ENCODE results near the gene IGLL1.

The IGLL1 gene

GRCh38 chr22:23533328-23533762, 46.7 kb downstream of the IGLL1 start:
- no peak for TF ChIP-seq NFIC (IDR thresholded peaks at IDR 0.05)
- no peak for TF ChIP-seq EGR1 (IDR thresholded peaks at IDR 0.05)
- no peak for TF ChIP-seq TCF12 (IDR thresholded peaks at IDR 0.05; ENCODE audit: low read depth)
- no peak for TF ChIP-seq ZBTB7A (IDR thresholded peaks at IDR 0.05; ENCODE audit: low read depth)
- no peak for TF ChIP-seq TAF1 (IDR thresholded peaks at IDR 0.05; ENCODE audit: low read depth)
- TF ChIP-seq REST (IDR thresholded peaks at IDR 0.05; ENCODE audit: low read depth) = no peak
- no peak for TF ChIP-seq CREB1 (IDR thresholded peaks at IDR 0.05; ENCODE audit: low read depth)
- TF ChIP-seq USF1 (IDR thresholded peaks at IDR 0.05) = no peak
- no peak for TF ChIP-seq YY1 (IDR thresholded peaks at IDR 0.05; ENCODE audit: low read depth)
- TF ChIP-seq EP300 (IDR thresholded peaks at IDR 0.05; ENCODE audit: borderline replicate concordance) = no peak
- no peak for TF ChIP-seq TEAD4 (IDR thresholded peaks at IDR 0.05)

- TF ChIP-seq EGR1 (IDR thresholded peaks at IDR 0.05) = no peak
- TF ChIP-seq ZBTB7A (IDR thresholded peaks at IDR 0.05; ENCODE audit: low read depth) = no peak
- TF ChIP-seq USF1 (IDR thresholded peaks at IDR 0.05) = no peak
- TF ChIP-seq YY1 (IDR thresholded peaks at IDR 0.05; ENCODE audit: low read depth) = no peak
- no peak for TF ChIP-seq CEBPB (IDR thresholded peaks at IDR 0.05)
- no peak for TF ChIP-seq RAD21 (IDR thresholded peaks at IDR 0.05; ENCODE audit: low read depth)
- TF ChIP-seq NFIC (IDR thresholded peaks at IDR 0.05) = no peak
- TF ChIP-seq TAF1 (IDR thresholded peaks at IDR 0.05; ENCODE audit: low read depth) = no peak
- TF ChIP-seq CREB1 (IDR thresholded peaks at IDR 0.05; ENCODE audit: low read depth) = no peak
Measured at GRCh38 chr22:23532731-23533130, 47.4 kb downstream of the IGLL1 start.

GRCh38 chr22:23531966-23532705, 48.0 kb downstream of the IGLL1 start:
- TF ChIP-seq TCF12 (IDR thresholded peaks at IDR 0.05; ENCODE audit: low read depth) = no peak
- TF ChIP-seq YY1 (IDR thresholded peaks at IDR 0.05; ENCODE audit: low read depth) = no peak
- no peak for TF ChIP-seq CREB1 (IDR thresholded peaks at IDR 0.05; ENCODE audit: low read depth)
- TF ChIP-seq RAD21 (IDR thresholded peaks at IDR 0.05; ENCODE audit: low read depth) = no peak
- TF ChIP-seq REST (IDR thresholded peaks at IDR 0.05; ENCODE audit: low read depth) = no peak
- TF ChIP-seq CEBPB (IDR thresholded peaks at IDR 0.05) = no peak
- TF ChIP-seq USF1 (IDR thresholded peaks at IDR 0.05) = no peak
- no peak for TF ChIP-seq MAX (IDR thresholded peaks at IDR 0.05)

GRCh38 chr22:23531283-23531956, 48.7 kb downstream of the IGLL1 start:
- no peak for TF ChIP-seq REST (IDR thresholded peaks at IDR 0.05; ENCODE audit: low read depth)
- no peak for TF ChIP-seq TCF12 (IDR thresholded peaks at IDR 0.05; ENCODE audit: low read depth)
- no peak for TF ChIP-seq NFIC (IDR thresholded peaks at IDR 0.05)
- no peak for TF ChIP-seq CEBPB (IDR thresholded peaks at IDR 0.05)
- TF ChIP-seq TEAD4 (IDR thresholded peaks at IDR 0.05) = no peak
- TF ChIP-seq USF1 (IDR thresholded peaks at IDR 0.05) = no peak
- no peak for TF ChIP-seq EP300 (IDR thresholded peaks at IDR 0.05; ENCODE audit: borderline replicate concordance)
- TF ChIP-seq TAF1 (IDR thresholded peaks at IDR 0.05; ENCODE audit: low read depth) = no peak

Data from Ishikawa (cell line).